OCI-LY3 (cell line): Measurements from ENCODE around the gene NGDN.

Experiments used
- H2AFZ ChIP-seq: fragments of 200-600, 300-600 bp; shearing (Covaris generic); 2 replicates; pipeline ENCODE4 v1.6.0; 2014; ENCODE audit warnings: antibody characterized with exemption, low read depth, low read length
- H3K27ac ChIP-seq: fragments of 200-600, 300-600 bp; sonication (generic); 2 replicates; pipeline ENCODE4 v1.5.1; 2014; ENCODE audit warnings: mild to moderate bottlenecking, low read length, moderate library complexity, mixed read lengths
- H3K27me3 ChIP-seq: fragments of 200-600, 300-600 bp; sonication (generic); 2 replicates; pipeline ENCODE4 v1.6.1; 2014; ENCODE audit warnings: low read depth, low read length, mixed read lengths
- H3K36me3 ChIP-seq: fragments of 200-600, 300-600 bp; sonication (generic); replicated peaks from 2 replicates; pipeline ENCODE3; 2014; ENCODE audit warnings: low read depth, low read length, mixed read lengths
- H3K4me1 ChIP-seq: fragments of 300-600, 200-600 bp; sonication (generic); 2 replicates; pipeline ENCODE4 v1.6.1; 2014; ENCODE audit warnings: low read length, mixed read lengths
- H3K4me2 ChIP-seq: fragments of 200-600, 300-600 bp; sonication (generic); 2 replicates; pipeline ENCODE4 v1.6.1; 2014; ENCODE audit warnings: low read length, mixed read lengths
- H3K4me3 ChIP-seq: fragments of 300-600, 200-600 bp; sonication (generic); 2 replicates; pipeline ENCODE4 v1.5.1; 2014; ENCODE audit warnings: antibody characterized with exemption, mild to moderate bottlenecking, low read length, moderate library complexity
- H3K79me2 ChIP-seq: fragments of 300-600, 200-600 bp; shearing (Covaris generic); 2 replicates; pipeline ENCODE4 v1.6.1; 2014; ENCODE audit warnings: mild to moderate bottlenecking, low read length, mixed read lengths
- H3K9ac ChIP-seq: fragments of 300-600, 200-600 bp; shearing (Covaris generic); 2 replicates; pipeline ENCODE4 v1.6.0; 2014; ENCODE audit warnings: mild to moderate bottlenecking, low read length, moderate library complexity
- H3K9me3 ChIP-seq: fragments of 200-600, 300-600 bp; shearing (Covaris generic); 2 replicates; pipeline ENCODE4 v1.6.1; 2014; ENCODE audit warnings: low read length, mixed read lengths; ENCODE audit not compliant: insufficient read depth
- H4K20me1 ChIP-seq: fragments of 200-600, 300-600 bp; sonication (generic); 2 replicates; pipeline ENCODE4 v1.6.1; 2016; ENCODE audit warnings: low read length, mixed read lengths; ENCODE audit not compliant: insufficient read depth
- EZH2phosphoT487 ChIP-seq: fragments of 200-600 bp; shearing (Covaris generic); IDR thresholded peaks from 2 replicates; pipeline ENCODE4 v1.6.1; 2018; ENCODE audit warnings: antibody characterized with exemption, mixed run types, low read depth
- TF ChIP-seq, protein P1 (sequence below): fragments of 200-600, 300-600 bp; sonication (generic); IDR thresholded peaks from 2 replicates; pipeline ENCODE4 v1.5.1; 2014; ENCODE audit warnings: antibody characterized with exemption, low read length, low read depth

Gene NGDN

GRCh38 chr14:23517650-23518326 is 48.3 kb downstream of the NGDN start:
- H3K27me3 ChIP-seq, result no peaks in the 10 kb centered on the region
- no peak overlapping the region for H3K4me3 ChIP-seq
- H3K79me2 ChIP-seq, result no peaks in the 10 kb centered on the region
- no peaks in the 10 kb centered on the region for H3K9me3 ChIP-seq
- H3K4me2 ChIP-seq, result no peak overlapping the region
- H2AFZ ChIP-seq, result no peak overlapping the region
- no peaks in the 10 kb centered on the region for H3K36me3 ChIP-seq
- TF ChIP-seq, protein P1, sequence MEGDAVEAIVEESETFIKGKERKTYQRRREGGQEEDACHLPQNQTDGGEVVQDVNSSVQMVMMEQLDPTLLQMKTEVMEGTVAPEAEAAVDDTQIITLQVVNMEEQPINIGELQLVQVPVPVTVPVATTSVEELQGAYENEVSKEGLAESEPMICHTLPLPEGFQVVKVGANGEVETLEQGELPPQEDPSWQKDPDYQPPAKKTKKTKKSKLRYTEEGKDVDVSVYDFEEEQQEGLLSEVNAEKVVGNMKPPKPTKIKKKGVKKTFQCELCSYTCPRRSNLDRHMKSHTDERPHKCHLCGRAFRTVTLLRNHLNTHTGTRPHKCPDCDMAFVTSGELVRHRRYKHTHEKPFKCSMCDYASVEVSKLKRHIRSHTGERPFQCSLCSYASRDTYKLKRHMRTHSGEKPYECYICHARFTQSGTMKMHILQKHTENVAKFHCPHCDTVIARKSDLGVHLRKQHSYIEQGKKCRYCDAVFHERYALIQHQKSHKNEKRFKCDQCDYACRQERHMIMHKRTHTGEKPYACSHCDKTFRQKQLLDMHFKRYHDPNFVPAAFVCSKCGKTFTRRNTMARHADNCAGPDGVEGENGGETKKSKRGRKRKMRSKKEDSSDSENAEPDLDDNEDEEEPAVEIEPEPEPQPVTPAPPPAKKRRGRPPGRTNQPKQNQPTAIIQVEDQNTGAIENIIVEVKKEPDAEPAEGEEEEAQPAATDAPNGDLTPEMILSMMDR, result no peak
- TF ChIP-seq EZH2phosphoT487, result no peak
- H4K20me1 ChIP-seq, result no peaks in the 10 kb centered on the region
- H3K27ac ChIP-seq, result no peak overlapping the region
- H3K4me1 ChIP-seq, result no peaks in the 10 kb centered on the region
- no peak overlapping the region for H3K9ac ChIP-seq

DNA sequence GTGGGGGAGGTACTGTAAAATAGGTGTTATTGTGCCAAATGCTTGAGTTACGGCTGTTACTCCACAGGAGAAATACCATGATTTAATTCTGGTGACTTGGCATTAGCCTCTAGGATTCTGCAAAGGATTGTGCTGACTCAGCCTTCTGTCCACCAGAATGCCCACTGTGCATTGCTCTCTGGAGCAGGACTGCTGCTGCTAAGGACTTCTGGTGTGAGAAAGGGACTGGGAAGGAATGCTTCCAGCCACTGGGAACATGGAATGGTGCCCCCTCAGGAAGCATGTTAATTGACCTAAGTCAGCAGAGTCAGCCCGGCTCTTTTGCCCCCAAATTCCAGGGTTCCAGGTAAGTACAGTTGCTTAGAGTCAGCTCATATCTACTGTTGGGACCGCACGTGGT is 49.2 kb downstream of the NGDN start:
- H3K27ac ChIP-seq, result no peak overlapping the region
- no peak overlapping the region for H2AFZ ChIP-seq
- H3K36me3 ChIP-seq, result no peaks in the 10 kb centered on the region
- TF ChIP-seq, protein P1, result no peak
- TF ChIP-seq EZH2phosphoT487, result no peak
- H3K9me3 ChIP-seq, result no peaks in the 10 kb centered on the region
- no peaks in the 10 kb centered on the region for H3K4me1 ChIP-seq
- no peak overlapping the region for H3K4me2 ChIP-seq
- no peaks in the 10 kb centered on the region for H3K27me3 ChIP-seq
- H4K20me1 ChIP-seq, result no peaks in the 10 kb centered on the region
- no peaks in the 10 kb centered on the region for H3K79me2 ChIP-seq
- H3K4me3 ChIP-seq, result no peak overlapping the region
- H3K9ac ChIP-seq, result no peak overlapping the region

GRCh38 chr14:23520899-23521533 is 51.5 kb downstream of the NGDN start:
- no peaks in the 10 kb centered on the region for H4K20me1 ChIP-seq
- H3K4me3 ChIP-seq, result no peak overlapping the region
- no peak overlapping the region for H3K27ac ChIP-seq
- no peaks in the 10 kb centered on the region for H3K79me2 ChIP-seq
- H2AFZ ChIP-seq, result no peak overlapping the region
- H3K9me3 ChIP-seq, result no peaks in the 10 kb centered on the region
- no peak overlapping the region for H3K4me2 ChIP-seq
- no peaks in the 10 kb centered on the region for H3K27me3 ChIP-seq
- no peak for TF ChIP-seq EZH2phosphoT487
- TF ChIP-seq, protein P1, result no peak
- H3K4me1 ChIP-seq, result no peaks in the 10 kb centered on the region
- H3K9ac ChIP-seq, result no peak overlapping the region
- no peaks in the 10 kb centered on the region for H3K36me3 ChIP-seq

- no peak overlapping the region for H3K4me2 ChIP-seq
- H3K4me3 ChIP-seq, result no peak overlapping the region
- no peaks in the 10 kb centered on the region for H3K4me1 ChIP-seq
- H3K9me3 ChIP-seq, result no peaks in the 10 kb centered on the region
- TF ChIP-seq, protein P1, result no peak
- TF ChIP-seq EZH2phosphoT487, result no peak
- no peaks in the 10 kb centered on the region for H4K20me1 ChIP-seq
- no peak overlapping the region for H3K27ac ChIP-seq
- H3K36me3 ChIP-seq, result no peaks in the 10 kb centered on the region
- no peaks in the 10 kb centered on the region for H3K79me2 ChIP-seq
- no peak overlapping the region for H2AFZ ChIP-seq
- H3K9ac ChIP-seq, result no peak overlapping the region
- H3K27me3 ChIP-seq, result no peaks in the 10 kb centered on the region
Measured at GRCh38 chr14:23521785-23522640, 52.5 kb downstream of the NGDN start.
